Measurements from ENCODE around the gene HIPK3. TPM values are rescaled to one million over a fixed set of nuclear protein-coding genes. Genes with fewer than 3 reads are reported as not detected.
"Not testable (repeated sequence)": the region's sequence is repeated elsewhere in the genome, so short reads cannot be mapped to it uniquely, and the experiment has no call there.

HIPK3 gene
- total and polyA plus RNA-seq, 9 of the 15 experiments (the other 6 are each of a cell fraction or from before 2014, with no cell fraction given) = 2.3 to 19.6 (median 7.5) TPM

DNA sequence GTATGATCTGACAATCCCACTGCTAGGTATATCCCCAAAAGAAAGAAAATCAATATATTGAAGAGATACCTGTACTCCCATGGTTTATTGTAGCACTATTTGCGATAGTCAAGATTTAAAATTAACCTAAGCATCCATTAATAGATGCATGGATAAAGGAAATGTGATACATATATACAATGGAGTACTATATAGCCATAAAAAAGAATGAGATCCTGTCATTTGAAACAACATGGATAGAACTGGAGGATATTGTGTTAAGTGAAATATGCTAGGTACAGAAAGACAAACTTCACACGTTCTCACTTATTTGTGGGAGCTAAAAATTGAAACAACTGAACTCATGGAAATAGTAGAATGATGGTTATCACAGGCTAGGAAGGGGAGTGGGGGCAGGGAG, 14.6 kb upstream of the HIPK3 start:
- H4K20me1 ChIP-seq (replicated peaks; ENCODE audit: control insufficient read depth, insufficient read depth, low read length) = no peaks in the 10 kb centered on the region
- POLR2A ChIA-PET = no interaction called here
- intact Hi-C loops (cut with micrococcal nuclease) (no loop called here), in situ Hi-C loops (cut with MboI) (no loop called here)
- H3K79me2 ChIP-seq (ENCODE audit: control insufficient read depth, insufficient read depth, low read length) = no peaks in the 10 kb centered on the region
- H3K4me1 ChIP-seq (replicated peaks in 1 of 2; ENCODE audit: control insufficient read depth in 2 of 2, insufficient read depth in 2 of 2, low read length in 2 of 2) = peaks cover 0 to 3% of the 10 kb centered on the region in 2 experiments; a peak in 1 of 5 replicates
- no peak for FAIRE-seq
- H3K27ac ChIP-seq (ENCODE audit: extremely low read depth, low read depth, low read length) = no peak overlapping the region
- ATAC-seq = no peak
- TF ChIP-seq, protein P1, sequence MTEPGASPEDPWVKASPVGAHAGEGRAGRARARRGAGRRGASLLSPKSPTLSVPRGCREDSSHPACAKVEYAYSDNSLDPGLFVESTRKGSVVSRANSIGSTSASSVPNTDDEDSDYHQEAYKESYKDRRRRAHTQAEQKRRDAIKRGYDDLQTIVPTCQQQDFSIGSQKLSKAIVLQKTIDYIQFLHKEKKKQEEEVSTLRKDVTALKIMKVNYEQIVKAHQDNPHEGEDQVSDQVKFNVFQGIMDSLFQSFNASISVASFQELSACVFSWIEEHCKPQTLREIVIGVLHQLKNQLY (CRISPR knock-in tag; conservative IDR thresholded peaks at IDR 0.05) = no peak
- peak; percentile 80 for TF ChIP-seq ZNF146 (CRISPR knock-in tag; IDR thresholded peaks at IDR 0.05; ENCODE audit: unreplicated experiment)
- TF ChIP-seq ARID2 (IDR thresholded peaks at IDR 0.05) = no peak
- no peak for TF ChIP-seq SRSF7 (optimal IDR thresholded peaks at IDR 0.05; ENCODE audit: low read depth, low read length)
- no peak for TF ChIP-seq SMAD3 (CRISPR knock-in tag; conservative IDR thresholded peaks at IDR 0.05)
- no peak for TF ChIP-seq ZNF316 (IDR thresholded peaks at IDR 0.05)
- peak; percentile 48 for TF ChIP-seq RBM25 (IDR thresholded peaks at IDR 0.05; ENCODE audit: low read depth, low read length, severe bottlenecking)
- CTCF ChIA-PET (ENCODE audit: low intra/inter-chr PET ratio) = no interaction called here
- no peak overlapping the region for H2AFZ ChIP-seq (ENCODE audit: low read depth, low read length)
- H3K9me3 ChIP-seq (replicated peaks; ENCODE audit: control insufficient read depth, insufficient read depth, low read depth, low read length) = no peaks in the 10 kb centered on the region
- no peak overlapping the region for H3K4me3 ChIP-seq
- BruUV-seq (replicated peaks) = no TSS peak
- H3K36me3 ChIP-seq (ENCODE audit: control insufficient read depth, insufficient read depth, low read length) = no peaks in the 10 kb centered on the region
- H3K4me2 ChIP-seq (ENCODE audit: insufficient read depth, low read length) = no peak overlapping the region
- no peaks in the 10 kb centered on the region for H3K27me3 ChIP-seq (ENCODE audit: control insufficient read depth in 2 of 2, insufficient read depth in 2 of 2, low read length in 2 of 2)
- no peak overlapping the region for H3K9ac ChIP-seq (ENCODE audit: insufficient read depth in 1 of 2, low read depth in 2 of 2, low read length in 2 of 2)
- no peak for DNase-seq (ENCODE audit: extremely low read depth in 1 of 4, low spot score in 3 of 4)
- H3K9me1 ChIP-seq (ENCODE audit: control insufficient read depth, insufficient read depth, low read length) = no peaks in the 10 kb centered on the region
- WGBS (ENCODE audit: insufficient coverage, low coverage, missing lambda C conversion rate) = 3% methylated on average over 2 of the region's 2 CpGs

DNA sequence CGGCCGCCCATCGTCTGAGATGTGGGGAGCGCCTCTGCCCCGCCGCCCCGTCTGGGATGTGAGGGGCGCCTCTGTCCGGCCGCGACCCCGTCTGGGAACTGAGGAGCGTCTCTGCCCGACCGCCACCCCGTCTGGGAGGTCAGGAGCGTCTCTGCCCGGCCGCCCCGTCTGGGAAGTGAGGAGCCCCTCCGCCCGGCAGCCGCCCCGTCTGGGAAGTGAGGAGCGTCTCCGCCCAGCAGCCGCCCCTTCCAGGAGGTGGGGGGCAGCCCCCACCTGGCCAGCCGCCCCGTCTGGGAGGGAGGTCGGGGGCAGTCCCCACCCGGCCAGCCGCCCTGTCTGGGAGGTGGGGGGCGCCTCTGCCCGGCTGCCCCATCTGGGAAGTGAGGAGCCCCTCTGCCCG, 13.5 kb upstream of the HIPK3 start:
- ATAC-seq; H3K36me3 ChIP-seq (ENCODE audit: control insufficient read depth, insufficient read depth, low read length); H3K9me3 ChIP-seq (replicated peaks; ENCODE audit: control insufficient read depth, insufficient read depth, low read depth, low read length); H3K9ac ChIP-seq (ENCODE audit: insufficient read depth in 1 of 2, low read depth in 2 of 2, low read length in 2 of 2); H4K20me1 ChIP-seq (replicated peaks; ENCODE audit: control insufficient read depth, insufficient read depth, low read length); H3K4me1 ChIP-seq (replicated peaks in 1 of 2; ENCODE audit: control insufficient read depth in 2 of 2, insufficient read depth in 2 of 2, low read length in 2 of 2); H3K79me2 ChIP-seq (ENCODE audit: control insufficient read depth, insufficient read depth, low read length); DNase-seq (ENCODE audit: extremely low read depth in 1 of 4, low spot score in 3 of 4); CTCF ChIA-PET (ENCODE audit: low intra/inter-chr PET ratio); H3K4me3 ChIP-seq; intact Hi-C loops (cut with micrococcal nuclease); H2AFZ ChIP-seq (ENCODE audit: low read depth, low read length); POLR2A ChIA-PET; BruUV-seq (replicated peaks); H3K9me1 ChIP-seq (ENCODE audit: control insufficient read depth, insufficient read depth, low read length); FAIRE-seq; H3K27ac ChIP-seq (ENCODE audit: extremely low read depth, low read depth, low read length); H3K27me3 ChIP-seq (ENCODE audit: control insufficient read depth in 2 of 2, insufficient read depth in 2 of 2, low read length in 2 of 2); in situ Hi-C loops (cut with MboI); H3K4me2 ChIP-seq (ENCODE audit: insufficient read depth, low read length): not testable (repeated sequence)
- 83% methylated on average over 6 of the region's 35 CpGs for WGBS (ENCODE audit: insufficient coverage, low coverage, missing lambda C conversion rate)
